ENCODE results near the gene ROBO1.

The ROBO1 gene

DNA sequence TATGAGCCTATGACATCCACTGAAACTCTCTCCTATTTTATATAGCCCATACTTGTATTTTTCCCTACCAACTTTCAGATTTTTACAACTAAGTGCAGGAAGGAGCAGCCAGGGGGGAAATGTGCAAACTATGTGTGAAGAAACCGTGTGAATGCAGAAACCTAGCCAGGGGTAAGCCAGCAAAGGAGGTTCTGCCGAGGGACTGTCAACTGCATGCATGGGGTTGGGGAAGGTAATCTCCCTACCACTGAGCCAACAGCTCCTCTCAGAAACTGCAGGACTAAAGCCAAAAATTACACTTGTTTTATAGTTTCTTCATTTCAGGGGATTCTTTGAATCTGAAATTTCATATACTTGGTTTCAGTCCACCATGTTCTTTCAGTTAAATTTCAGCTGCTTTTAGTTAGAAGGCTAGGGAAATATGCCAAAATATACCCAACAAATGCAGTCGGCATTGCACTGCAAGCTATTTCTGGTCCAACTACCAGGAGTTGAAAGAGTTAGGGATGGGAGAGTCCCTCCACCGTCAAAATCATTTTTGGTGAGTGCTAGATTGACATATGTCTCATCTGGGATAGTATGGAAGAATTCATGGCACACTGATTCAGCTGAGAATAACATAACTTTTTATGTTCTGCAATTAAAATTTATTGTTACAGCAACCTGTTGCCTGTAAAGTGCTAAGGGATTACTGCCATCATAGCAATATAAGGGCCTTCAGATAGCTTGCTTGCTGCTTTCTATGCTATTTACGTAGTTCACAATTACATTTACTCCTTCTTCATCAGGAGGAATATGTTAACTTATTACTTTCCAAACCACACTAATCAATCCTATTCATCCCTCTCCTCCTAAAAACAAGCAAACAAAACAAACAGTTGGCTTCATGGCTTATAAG is 904.2 kb downstream of the ROBO1 start:
- DNase-seq = no peak

DNA sequence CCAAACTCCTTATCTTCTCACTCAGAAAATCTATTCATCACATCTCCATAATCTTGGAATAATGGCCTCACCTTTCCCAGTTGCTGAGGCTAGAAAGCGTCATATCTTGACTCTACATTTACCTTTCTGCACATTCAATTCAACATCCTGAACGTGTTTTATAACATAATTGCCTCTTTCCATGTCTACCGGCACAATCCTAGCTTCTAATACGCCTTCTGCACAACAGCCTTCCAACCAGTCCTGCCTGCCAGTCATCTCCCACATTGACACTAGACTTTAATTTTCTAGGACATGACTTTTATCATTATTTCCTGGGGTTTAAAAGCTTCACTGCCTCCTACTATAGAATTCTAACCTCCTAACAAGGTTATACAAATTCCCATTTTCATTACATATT is 906.6 kb downstream of the ROBO1 start:
- no peak for DNase-seq

DNA sequence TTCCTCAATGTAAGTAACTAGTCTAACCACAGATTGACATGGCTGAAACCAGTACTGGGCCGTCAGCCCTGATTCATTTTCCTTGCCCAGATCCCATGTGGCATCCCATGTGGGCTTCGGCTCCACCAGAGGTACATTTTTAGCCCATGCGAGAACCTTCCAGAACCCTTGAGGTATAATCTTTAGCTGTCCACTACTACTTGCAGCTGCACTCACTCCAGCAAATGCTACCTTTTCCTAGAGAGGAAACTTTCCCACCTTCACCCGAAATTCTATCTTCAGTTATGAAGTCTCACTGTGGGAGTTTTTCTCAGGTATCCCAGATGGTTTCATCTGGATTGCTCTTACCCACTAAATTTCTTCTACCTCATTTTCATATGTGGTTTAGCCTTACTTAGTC is 907.2 kb downstream of the ROBO1 start:
- no peak for DNase-seq

DNA sequence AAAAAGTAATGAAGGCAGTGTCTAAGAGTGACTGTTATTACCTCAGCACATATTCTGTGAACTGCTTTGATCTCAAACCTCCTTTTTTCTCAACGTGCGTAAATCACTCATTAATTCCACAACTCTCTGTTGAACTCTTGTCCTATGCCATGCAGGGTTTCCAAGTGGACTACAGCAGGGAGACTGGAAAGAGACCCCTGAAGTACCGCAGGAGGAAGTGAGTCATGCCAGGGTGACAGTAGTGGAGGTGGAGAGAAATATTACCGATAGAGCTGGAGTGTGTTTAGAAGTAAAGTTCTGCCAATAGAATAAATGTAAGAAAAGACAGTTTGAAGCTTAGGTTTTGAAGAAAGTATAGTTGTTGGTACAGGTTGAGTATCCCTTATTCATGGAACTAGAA is 908.9 kb downstream of the ROBO1 start:
- no peak for DNase-seq

DNA sequence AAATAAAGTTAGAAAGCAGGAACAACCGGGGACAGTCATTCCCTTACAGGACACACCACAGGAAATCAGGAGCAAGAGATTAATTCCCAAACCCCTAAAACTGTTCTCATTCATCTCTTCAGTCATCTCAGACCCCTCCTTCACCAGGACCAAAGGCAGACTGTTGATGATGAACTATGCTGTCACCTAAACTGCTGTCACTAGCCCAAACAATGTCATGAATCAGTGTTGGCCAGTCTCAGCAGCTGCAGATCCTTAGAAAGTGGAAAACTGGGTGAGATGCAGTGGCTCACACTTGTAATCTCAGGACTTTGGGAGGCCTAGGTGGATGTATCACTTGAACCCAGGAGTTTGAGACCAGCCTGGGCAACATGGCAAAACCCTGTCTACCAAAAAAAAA is 909.6 kb downstream of the ROBO1 start:
- no peak for DNase-seq

DNA sequence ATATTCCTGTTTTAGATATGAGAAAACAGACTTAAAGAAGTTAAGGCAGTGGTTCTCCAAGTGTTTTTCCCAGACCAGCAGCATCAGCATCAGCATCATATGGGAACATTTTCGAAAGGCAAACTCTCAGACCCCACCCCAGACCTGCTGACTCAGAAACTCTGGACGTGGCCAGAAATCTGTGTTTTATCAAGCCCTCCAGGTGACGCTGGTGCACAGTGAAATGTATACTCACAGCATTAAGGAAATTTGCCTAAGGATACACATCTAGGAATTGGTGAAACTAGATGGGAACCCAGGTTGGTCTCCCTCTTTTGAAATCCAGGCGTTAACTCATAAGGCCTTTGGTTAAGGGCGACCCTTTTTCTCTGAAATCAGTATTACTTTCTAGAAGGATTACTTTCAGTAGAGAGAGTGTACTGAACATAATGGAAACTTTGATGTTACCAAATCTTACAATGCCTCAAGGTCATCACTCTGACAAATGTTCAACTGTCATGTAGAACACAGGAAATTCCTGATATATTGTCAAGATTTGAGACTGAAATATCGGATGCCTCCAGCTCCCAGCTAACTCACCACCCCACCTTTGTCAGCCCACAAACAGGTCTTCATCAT is 910.2 kb downstream of the ROBO1 start:
- no peak for DNase-seq

DNA sequence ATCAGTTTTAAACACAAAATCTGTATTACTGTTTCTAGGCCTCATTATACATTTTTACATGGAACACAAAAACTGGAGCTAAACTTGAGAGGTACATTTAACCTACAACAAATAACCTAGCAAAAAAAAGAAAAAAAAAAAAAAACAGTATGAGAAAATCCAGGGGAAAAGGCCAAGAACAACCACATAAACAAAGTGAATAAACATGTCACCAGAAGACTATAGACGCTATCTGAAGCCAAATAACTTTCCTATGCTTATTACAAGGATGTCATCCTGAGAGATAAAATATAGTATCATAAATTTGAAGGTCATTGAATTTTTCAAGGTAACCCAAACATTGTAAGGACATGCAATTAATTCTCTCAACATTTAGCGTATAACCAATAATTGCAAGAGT is 911.6 kb downstream of the ROBO1 start:
- DNase-seq = no peak

DNA sequence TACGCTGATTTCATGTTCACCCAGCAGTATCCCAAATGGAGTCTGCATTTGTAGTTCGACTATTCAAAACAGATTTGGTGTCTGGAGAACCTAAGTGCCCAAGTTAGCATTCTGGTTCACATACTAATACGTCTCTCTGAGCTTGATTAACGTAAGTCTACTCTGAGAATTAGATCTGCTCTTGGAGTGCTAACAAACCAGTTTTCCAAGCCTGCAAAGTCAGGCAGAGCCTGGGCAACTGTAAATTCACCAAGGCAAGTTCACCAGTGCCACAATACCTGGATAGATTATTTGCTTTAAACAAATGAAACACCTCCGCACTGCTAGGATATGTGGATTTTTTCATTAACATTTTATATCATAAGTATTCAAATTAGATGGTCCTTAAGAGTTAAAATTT is 912.6 kb downstream of the ROBO1 start:
- DNase-seq = no peak

DNA sequence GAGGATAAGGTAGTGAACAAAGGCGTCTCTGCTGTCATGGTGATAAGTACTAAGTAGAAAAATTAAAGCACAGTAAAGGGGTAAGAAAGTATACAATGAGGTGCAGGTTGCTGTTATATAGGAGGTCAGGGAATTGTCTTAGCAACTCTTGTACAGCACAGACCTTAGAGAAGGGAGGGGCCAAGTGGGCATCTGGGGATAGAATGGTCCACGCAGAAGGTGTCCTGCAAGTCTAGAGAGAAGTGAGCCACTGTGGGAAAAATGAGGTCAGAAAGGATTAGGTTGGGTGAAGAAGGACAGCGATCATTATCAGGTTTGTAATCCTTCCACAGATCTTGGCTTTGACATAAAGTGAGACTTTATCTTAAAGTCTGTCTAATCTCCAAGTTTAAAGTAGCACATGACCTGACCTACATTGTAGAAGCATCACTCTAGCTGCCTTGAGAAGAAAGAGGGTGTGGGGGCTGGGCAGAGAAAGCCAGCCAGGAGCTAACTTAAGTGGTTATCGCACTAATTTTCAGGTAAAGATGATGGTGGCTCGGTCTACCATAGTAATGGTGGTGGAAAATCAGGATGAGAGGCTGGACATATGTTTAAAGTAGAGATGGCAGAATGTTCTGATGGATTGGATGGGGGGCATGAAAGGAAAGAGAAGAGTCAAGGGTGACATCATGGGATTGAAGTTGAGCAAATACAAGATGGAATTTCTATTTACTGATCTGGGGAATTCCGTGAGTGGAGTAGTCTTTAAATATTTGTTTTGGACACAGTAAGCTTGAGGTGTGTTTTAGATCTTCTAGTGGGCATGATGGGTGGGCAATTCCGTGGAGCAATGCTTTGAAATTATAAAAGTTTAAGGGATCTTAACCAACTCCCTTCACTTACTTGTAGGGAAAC is 919.2 kb downstream of the ROBO1 start:
- DNase-seq = no peak

DNA sequence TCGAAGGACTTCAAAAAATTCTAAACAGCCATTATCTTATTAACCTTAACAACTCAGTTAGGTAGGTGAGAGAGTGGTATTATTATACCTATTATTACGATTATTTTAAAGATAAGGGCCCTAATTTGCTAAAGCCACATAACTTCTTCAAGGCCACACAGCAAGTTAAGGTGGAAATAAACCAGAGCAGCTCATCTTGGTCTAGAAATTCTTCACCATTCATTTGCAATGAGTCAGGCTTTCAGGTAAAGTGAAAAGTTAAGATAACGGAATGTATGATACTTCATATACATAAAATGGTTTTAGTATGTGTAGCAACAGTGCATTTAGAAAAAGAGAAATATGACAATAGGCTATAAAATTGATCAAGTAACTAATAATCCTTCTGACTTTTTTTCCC is 920.2 kb downstream of the ROBO1 start:
- no peak for DNase-seq

DNA sequence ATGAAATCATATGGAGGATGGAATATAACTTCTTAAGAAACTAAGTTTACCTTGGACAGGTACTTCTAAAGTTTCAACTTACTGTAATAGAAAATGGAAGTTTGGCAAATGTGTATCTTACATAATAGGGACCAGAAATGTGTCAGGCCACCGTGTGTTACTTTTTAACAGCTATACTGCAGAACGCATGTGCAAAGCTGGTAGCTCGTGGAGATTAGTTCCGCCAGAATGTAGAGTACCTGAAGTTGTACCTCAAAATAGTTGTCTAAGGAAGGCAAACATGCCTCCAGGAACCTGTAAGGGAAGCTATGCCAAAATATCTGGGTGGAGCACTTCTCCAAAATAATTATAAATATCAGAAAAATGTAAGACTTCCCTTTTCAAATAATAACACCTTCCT is 920.6 kb downstream of the ROBO1 start:
- DNase-seq = no peak

DNA sequence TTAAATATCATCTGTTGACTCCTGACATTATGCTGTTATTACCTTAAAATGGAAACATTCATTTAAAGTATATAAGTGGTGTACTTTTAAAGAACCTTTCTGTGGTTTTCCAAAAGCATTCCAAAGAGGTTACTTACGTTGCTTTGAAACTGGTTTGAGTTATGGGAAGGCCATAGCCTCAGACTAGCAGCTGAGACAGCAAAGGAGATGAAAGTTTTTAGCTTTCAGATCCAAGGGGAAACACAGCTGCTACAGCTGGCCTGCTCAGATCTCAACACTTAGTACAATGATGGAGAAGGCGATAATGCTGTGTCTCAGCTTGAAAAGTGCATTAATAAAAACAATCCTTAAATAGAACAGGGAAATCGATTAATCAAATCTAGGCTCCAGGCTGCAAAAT is 921.1 kb downstream of the ROBO1 start:
- DNase-seq = no peak

DNA sequence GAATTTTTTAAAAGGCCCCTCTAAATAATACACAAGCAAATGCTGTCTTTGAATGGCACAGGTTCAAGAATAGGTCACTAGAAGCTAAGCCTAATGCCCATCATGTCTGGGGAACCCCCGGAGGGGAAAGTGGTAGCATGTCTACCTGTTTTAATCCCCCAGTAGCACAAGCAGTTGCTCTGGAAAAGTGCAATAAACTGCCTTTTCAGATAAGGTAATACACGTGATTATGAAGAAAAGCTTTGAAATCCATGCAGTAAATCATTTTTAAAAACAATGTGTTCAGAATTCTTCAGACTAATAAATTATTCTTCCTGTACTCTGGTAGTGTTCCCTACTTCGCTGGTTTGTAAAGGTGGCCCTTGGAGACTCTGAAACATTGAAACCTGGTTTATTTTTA is 922.2 kb downstream of the ROBO1 start:
- no peak for DNase-seq

DNA sequence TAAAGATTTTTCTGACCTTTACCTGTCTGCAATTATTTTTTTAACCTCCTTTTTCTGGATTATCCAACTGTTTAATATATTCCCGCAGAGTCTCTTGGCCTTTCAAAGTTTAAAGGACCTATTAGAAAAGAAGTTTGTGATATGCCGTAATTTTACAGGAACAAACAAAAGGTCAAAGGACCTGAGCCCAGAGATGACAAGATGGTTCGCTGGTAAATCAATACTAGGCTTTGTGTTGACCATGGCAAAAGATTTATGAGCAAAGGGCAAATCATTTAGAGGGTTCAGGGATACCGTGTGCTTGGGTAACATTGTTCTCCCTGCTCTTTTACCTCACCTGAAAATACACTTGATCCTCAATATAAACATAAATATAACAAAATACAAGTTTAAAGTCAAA is 923.5 kb downstream of the ROBO1 start:
- DNase-seq = no peak

DNA sequence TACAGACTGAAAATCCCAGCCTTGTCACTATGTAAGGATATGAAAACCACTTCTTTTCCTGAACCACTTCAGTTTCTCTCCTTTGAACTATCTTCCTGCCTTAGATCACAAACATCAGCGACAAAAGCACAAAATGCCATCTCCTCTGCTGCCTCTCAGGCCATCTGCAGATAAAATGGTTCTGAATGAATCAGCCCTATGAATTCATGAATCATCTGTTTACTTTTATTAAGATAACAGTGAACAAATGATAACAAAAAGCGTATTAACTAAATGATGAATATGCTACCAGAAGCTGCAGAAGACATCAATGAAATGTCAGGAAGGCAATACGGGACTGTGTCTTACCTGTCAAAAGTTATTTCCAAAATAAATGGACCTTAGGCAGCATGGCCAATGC is 928.1 kb downstream of the ROBO1 start:
- no peak for DNase-seq

DNA sequence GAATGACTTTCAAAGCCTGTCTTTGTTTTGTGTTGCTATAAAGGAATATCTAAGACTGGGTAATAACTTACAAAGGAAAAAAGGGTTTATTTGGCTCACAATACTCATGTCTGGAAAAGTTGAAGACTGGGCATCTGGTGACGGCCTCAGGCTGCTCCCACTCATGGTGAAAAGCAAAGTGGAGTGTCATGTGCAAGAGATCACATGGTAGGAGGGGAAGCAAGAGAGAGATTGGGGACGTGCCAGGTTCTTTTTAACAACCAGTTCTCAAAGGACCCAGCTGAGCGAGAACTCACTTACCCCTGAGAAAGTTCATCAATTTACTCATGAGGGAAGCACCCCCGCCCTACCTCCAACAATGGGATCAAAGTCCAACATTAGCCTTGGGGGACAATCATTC is 929.4 kb downstream of the ROBO1 start:
- no peak for DNase-seq

DNA sequence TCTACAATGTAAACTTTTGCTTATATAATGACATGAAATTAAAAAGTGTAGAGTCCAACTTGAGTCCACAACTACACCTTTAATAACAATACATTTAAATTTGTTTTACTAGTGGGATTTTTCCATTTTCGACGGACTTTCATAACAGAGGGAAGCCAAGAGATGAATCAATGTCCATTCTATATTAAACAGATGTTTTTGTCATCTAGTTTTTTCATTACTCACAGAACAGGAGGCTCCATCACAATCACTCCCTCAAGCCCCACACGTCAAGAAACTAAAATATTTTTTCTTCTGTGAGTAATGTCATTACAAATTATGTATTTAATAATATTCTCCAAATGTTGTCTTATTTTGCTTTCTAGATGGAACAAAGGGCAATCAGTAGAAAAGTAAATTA is 932.9 kb downstream of the ROBO1 start:
- no peak for DNase-seq

DNA sequence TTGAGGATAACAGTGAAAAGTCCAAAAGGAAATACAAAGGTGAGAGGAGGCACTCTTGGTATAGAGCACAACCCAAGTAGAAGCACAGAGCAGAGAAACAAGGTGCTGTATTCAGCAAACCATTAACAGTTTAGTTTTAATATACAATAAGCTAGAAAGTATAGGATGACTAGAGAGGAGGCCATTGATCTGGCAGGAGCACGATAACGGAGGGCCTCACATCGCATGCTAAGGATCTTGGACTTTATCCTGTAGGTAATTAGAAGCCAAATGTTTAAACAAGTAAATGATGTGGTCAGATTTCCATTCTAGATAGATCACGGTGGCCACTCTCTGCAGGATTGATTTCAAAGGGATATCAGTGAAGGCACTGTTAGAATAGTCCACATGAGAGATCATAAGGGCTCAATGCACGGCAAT is 935.0 kb downstream of the ROBO1 start:
- no peak for DNase-seq

DNA sequence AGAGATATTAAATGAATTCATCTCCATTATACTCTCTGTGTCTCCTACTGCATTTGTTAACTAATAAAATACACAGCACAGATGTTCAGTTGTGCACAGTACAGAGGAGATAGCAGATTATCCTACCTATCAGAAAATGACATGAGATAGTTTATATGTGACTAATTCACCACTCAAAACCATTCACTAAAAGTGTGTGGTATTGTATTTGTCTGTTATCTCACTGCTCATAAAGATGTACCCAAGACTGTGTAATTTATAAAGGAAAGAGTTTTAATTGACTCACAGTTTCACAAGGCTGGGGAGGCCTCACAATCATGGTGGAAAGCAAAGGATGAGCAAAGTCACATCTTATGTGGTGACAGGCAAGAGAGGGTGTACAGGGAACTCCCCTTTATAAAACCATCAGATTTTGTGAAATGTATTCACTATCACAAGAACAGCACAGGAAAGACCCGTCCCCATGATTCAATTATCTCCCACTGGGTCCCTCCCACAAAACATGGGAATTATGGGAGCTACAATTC is 936.3 kb downstream of the ROBO1 start:
- no peak for DNase-seq

DNA sequence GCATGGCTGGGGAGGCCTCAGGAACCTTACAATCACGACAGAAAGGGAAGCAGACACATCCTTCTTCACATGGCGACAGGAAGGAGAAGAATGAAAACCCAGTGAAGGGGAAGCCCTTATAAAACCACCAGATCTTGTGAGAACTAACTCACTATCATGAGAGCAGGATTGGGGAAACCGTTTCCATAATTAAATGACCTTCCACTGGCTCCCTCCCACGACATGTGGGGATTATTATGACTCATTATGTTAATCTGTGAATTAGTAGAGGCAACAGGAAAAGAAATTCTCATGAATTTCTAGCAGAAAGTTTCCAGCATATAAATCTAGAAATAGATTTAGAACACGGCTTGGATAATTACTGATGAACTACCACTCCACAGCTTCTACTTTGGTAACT is 937.3 kb downstream of the ROBO1 start:
- DNase-seq = no peak

DNA sequence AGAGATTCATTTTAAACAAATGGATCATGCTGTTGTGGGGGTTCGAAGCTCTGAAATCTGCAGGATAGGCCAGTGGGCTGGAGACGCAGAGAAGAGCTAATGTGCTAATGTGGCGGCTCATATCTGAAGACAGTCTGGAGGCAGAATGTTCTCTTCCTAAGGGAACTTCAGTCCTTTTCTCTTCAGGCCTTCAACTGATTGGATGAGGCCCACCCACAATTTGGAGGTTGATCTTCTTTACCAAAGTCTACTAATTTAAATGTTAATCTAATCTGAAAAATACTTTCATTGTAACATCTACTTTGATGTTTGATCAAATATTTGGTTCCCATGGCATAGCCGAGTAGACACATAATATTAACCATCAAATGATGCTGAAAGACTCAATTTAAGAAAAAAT is 940.2 kb downstream of the ROBO1 start:
- DNase-seq = no peak

DNA sequence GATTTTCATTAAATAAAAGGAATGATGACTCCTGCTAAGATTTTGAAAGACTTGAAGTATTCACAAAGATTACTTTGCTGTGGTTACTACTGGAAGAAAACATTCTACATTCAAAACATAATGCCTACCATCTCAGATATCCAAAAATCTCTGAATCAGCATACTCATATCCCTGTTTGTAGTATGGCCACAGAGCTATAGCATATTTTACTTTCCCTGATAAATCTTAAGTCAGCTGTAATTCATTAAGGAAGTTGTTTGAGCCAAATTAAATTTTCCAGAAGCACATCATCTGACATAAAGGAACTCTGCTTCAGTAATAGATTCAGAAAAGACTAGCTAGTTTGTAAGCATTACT is 942.0 kb downstream of the ROBO1 start:
- DNase-seq = no peak

DNA sequence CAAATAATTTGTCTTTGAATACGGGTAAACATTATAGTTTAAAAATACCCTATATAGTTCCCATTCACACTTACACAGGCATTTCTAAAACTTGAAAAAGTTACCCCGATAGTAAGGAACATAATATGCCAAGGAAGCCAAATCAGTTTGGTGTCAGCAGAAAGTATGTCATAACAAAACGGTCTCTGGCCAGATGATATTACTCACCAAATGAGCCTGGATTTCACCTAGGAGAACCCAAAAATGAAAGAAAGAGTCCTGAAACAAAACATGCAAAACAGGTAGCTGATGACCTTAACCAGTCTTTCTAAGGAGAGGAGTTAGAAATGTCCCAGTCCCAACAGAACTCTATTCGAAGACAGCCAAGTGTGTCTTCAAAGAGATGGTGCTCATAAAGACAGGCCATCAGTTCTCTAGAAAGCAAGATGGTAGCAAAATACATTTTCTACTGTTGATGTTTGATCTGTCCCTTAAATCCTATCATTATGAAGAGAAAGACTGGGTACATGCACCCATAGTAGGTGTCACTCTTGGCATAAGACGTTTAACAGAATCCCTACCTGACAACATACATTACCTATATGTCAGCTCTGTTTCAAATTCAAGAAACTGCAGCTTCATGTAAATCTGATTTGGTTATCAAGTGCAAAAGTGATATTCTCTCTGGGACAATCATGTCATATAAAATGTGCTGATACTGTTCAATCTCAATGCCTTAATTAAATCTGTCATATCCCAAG is 942.5 kb downstream of the ROBO1 start:
- no peak for DNase-seq
